Endothelial cell (in vitro differentiated cells): Measurements from ENCODE around the gene IKBKE. TPM values are rescaled to one million over a fixed set of nuclear protein-coding genes. Genes with fewer than 3 reads are reported as not detected.

Source experiments
- DNase-seq: peaks from one replicate; pipeline ENCODE4 v3.0.0; 2021; ENCODE audit warnings: low spot score
- H3K27ac Mint-ChIP-seq: one replicate; pipeline ENCODE4 v1.8.0; 2021; ENCODE audit warnings: mixed read lengths, inconsistent platforms; ENCODE audit not compliant: unreplicated experiment
- H3K27me3 Mint-ChIP-seq: one replicate; pipeline ENCODE4 v1.8.0; 2021; ENCODE audit warnings: mild to moderate bottlenecking, moderate library complexity, mixed read lengths, inconsistent platforms; ENCODE audit not compliant: unreplicated experiment
- H3K36me3 Mint-ChIP-seq: one replicate; pipeline ENCODE4 v1.8.0; 2021; ENCODE audit warnings: mild to moderate bottlenecking, low read depth, mixed read lengths, inconsistent platforms; ENCODE audit not compliant: unreplicated experiment
- H3K4me1 Mint-ChIP-seq: one replicate; pipeline ENCODE4 v1.8.0; 2021; ENCODE audit warnings: mild to moderate bottlenecking, mixed read lengths, inconsistent platforms; ENCODE audit not compliant: unreplicated experiment
- H3K4me3 Mint-ChIP-seq: one replicate; pipeline ENCODE4 v1.8.0; 2021; ENCODE audit warnings: mild to moderate bottlenecking, mixed read lengths, inconsistent platforms; ENCODE audit not compliant: unreplicated experiment
- H3K9me3 Mint-ChIP-seq: one replicate; pipeline ENCODE4 v1.8.0; 2021; ENCODE audit warnings: mixed read lengths, inconsistent platforms; ENCODE audit not compliant: unreplicated experiment
- CTCF ChIP-seq: fragments of 200-600 bp; sonication (generic); IDR thresholded peaks from one replicate; pipeline ENCODE4 v1.5.0; 2021; ENCODE audit warnings: antibody characterized with exemption; ENCODE audit not compliant: unreplicated experiment
- total RNA-seq: library from RNA; stranded (reverse); fragmentation: NEBNext Ultra II Directional; extraction: Animal tissue kit (Norgen Biotek cat#: 25700); gene quantifications from one replicate; pipeline ENCODE4 v1.2.1, GENCODE V29; 2021; ENCODE audit not compliant: unreplicated experiment

Gene IKBKE
- total RNA-seq, 1 donor from 2014 or later = 20.9 TPM

- H3K36me3 Mint-ChIP-seq = peaks cover 61% of the 10 kb centered on the region
- H3K27me3 Mint-ChIP-seq = peaks cover 8% of the 10 kb centered on the region
- no peak overlapping the region for H3K4me3 Mint-ChIP-seq
- H3K4me1 Mint-ChIP-seq = peaks cover 4% of the 10 kb centered on the region
- DNase-seq = no peak
- H3K9me3 Mint-ChIP-seq = no peaks in the 10 kb centered on the region
- H3K27ac Mint-ChIP-seq = no peak overlapping the region
- no peak for TF ChIP-seq CTCF
Measured at GRCh38 chr1:206442101-206442500, 28.2 kb upstream of the IKBKE start.

- H3K36me3 Mint-ChIP-seq = peaks cover 57% of the 10 kb centered on the region
Measured at GRCh38 chr1:206445116-206445515, 25.2 kb upstream of the IKBKE start.

GRCh38 chr1:206445911-206446356 lies 24.3 kb upstream of the IKBKE start:
- no peak for DNase-seq
- peaks cover 25% of the 10 kb centered on the region for H3K4me1 Mint-ChIP-seq
- H3K9me3 Mint-ChIP-seq = no peaks in the 10 kb centered on the region
- TF ChIP-seq CTCF = no peak
- peaks cover 55% of the 10 kb centered on the region for H3K36me3 Mint-ChIP-seq
- H3K27ac Mint-ChIP-seq = no peak overlapping the region
- H3K27me3 Mint-ChIP-seq = peaks cover 5% of the 10 kb centered on the region
- no peak overlapping the region for H3K4me3 Mint-ChIP-seq

More at GRCh38 chr1:206445116-206445515, 25.2 kb upstream of the IKBKE start:
- DNase-seq = no peak
- Mint-ChIP-seq H3K9me3 (no peaks in the 10 kb centered on the region), H3K4me1 (peaks cover 25% of the 10 kb centered on the region), H3K4me3 (no peak overlapping the region), H3K27me3 (peaks cover 4% of the 10 kb centered on the region), H3K27ac (no peak overlapping the region)
- no peak for TF ChIP-seq CTCF

- Mint-ChIP-seq H3K4me1 (peaks cover 25% of the 10 kb centered on the region), H3K4me3 (peak overlapping the region; percentile 70), H3K27me3 (peaks cover 5% of the 10 kb centered on the region), H3K9me3 (no peaks in the 10 kb centered on the region), H3K27ac (peak overlapping the region; percentile 30), H3K36me3 (peaks cover 55% of the 10 kb centered on the region)
- TF ChIP-seq CTCF = no peak
- no peak for DNase-seq
Measured at GRCh38 chr1:206446688-206447421, 23.4 kb upstream of the IKBKE start.

- Mint-ChIP-seq H3K27ac (no peak overlapping the region), H3K36me3 (peaks cover 55% of the 10 kb centered on the region), H3K27me3 (peaks cover 5% of the 10 kb centered on the region), H3K4me1 (peaks cover 25% of the 10 kb centered on the region), H3K9me3 (no peaks in the 10 kb centered on the region), H3K4me3 (peak overlapping the region; percentile 18)
- TF ChIP-seq CTCF = no peak
- no peak for DNase-seq
Measured at GRCh38 chr1:206447422-206447765, 22.9 kb upstream of the IKBKE start.
